IPS-NIHi11 (cell line): ENCODE measurements around the gene LEP.
A peak's percentile ranks its signal among the peaks of the same experiment; 100 is the strongest.
"Not testable (repeated sequence)": the region's sequence is repeated elsewhere in the genome, so short reads cannot be mapped to it uniquely, and the experiment has no call there.

ENCODE experiments used
- DNase-seq: peaks from one replicate; pipeline ENCODE4 v3.0.0; 2012; ENCODE audit warnings: mixed read lengths, low spot score

LEP gene

GRCh38 chr7:128274246-128274883 lies 33.3 kb downstream of the LEP start:
- no peak for DNase-seq

GRCh38 chr7:128274884-128275603 lies 34.0 kb downstream of the LEP start:
- DNase-seq: no peak

GRCh38 chr7:128275681-128276080 lies 34.6 kb downstream of the LEP start:
- no peak for DNase-seq

GRCh38 chr7:128278366-128278765 lies 37.3 kb downstream of the LEP start:
- no peak for DNase-seq

DNA sequence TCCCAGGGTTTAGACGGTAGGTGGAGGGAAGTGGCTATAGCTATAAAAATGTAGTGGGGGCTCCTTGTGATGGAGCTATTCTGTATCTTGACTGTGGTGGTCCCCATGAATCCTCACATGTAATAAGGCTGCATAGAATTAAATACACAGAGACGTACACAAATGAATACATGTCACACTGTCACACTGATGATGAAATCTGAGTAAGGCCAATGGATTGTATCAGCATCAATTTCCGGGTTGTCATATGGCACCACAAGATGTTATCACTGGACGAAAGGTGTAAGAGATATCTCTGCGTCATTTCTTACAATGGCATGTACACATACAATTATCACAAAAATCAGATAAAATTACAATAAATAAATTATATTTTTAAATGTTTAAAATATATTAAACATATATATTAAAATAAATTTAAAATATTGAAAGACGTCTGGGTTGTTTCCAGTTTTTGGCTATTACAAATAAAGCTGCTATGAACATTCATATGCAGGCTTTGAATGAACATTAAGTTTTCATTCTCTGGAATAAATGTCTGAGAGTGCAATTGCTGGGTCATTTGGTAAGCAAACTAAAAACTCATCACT lies 38.1 kb downstream of the LEP start:
- DNase-seq: no peak

DNA sequence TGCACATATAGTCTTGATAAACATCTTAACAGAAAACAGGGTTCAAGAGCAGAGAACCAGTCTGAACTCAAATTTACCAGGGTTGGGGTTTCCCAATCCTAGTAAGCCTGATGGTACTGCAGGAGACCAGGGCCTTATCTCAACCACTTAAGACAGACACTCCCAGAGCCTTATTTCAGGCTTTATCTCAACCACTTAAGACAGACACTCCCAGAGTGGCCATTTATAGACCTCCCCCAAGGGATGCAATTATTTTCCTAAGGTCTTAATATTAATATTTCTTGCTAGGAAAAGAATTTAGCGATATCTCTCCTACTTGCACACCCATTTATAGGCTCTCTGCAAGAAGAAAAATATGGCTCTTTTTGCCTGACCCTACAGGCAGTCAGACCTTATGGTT lies 39.4 kb downstream of the LEP start:
- DNase-seq: not testable (repeated sequence)

GRCh38 chr7:128281605-128282380 lies 40.7 kb downstream of the LEP start:
- no peak for DNase-seq

GRCh38 chr7:128284102-128284501 lies 43.0 kb downstream of the LEP start:
- no peak for DNase-seq

- no peak for DNase-seq
Observed at GRCh38 chr7:128287556-128287955, 46.5 kb downstream of the LEP start.

- DNase-seq: not testable (repeated sequence)
Observed at GRCh38 chr7:128298004-128298403, 56.9 kb downstream of the LEP start.

- DNase-seq: peak; percentile 49
Observed at GRCh38 chr7:128299109-128299607, 58.1 kb downstream of the LEP start.

GRCh38 chr7:128302139-128302538 lies 61.1 kb downstream of the LEP start:
- no peak for DNase-seq

DNA sequence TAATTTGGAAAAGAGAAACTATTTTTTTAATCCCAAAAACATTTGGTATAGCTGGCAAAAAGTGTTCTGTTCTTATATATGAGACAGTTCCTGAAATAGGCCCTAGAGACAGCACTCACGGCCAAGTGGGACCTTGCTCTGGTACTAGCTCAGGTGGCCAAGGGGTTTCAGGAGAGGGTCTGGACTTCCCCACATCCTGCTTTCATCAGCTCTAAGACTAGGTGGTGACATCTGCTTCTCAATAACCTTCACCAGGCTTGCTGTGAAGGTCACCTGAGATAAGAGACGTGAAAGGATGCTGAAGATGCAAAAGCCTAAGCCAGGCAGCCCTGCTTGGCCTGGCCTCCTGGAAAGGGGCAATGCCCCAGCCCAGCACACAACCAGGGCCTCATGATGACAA lies 62.1 kb downstream of the LEP start:
- DNase-seq: no peak

DNA sequence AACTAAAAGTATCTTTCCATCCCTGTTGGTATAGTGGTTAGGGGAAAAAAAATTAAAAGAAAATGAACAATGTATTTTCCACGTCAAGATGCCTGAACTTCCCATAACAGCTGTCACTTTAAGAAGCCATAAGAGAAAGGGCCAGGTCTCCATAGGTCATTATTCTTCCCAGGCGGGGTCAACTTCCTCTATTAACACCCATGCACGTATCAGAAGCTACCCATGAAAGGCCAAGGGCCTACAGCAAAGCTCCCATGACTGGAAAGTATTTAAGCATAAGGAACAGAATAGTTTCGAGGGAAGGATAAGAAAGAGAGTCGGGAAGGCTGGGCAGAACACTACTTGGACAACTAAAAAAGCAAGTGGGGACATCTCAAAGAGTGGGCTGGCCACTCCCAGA lies 62.6 kb downstream of the LEP start:
- no peak for DNase-seq

DNA sequence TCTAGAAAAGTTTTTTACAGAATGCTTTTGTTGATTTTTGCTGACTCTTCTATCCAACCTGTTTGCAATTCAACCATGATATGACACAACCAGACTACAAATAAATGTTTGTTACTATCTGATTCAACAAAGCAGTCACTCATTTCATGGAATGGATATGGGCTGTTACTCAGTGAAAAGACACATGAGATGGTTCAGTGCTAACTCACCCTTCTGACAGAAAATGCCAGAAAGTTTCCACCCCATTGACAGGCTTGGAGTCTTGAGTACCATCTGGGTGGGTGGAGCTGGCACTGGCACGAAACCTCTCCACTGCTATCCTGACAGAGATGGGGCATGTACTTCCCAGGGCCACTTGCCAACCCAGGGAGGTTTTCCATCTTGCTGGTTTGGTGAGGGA lies 63.1 kb downstream of the LEP start:
- DNase-seq: no peak

- no peak for DNase-seq
Observed at GRCh38 chr7:128307061-128307460, 66.0 kb downstream of the LEP start.
